Body of pancreas (tissue), 4 donors: ENCODE results near the gene PTPRM.

Experiments used
- POLR2A ChIP-seq, 3 donors: fragments of 450-650 bp; IDR thresholded peaks; one replicate each; pipeline ENCODE4 v1.6.1; 2016; ENCODE audit warnings: antibody characterized with exemption in 3 of 3, mild to moderate bottlenecking in 2 of 3
- TF ChIP-seq, protein P1 (sequence below), 7 experiments: fragments of 450-650 bp in 4 of 7; fragments of 200-600 bp in 3 of 7; sonication (generic) in 3 of 7; IDR thresholded peaks; one replicate each; pipeline ENCODE4 v1.5.1; 2016 to 2019; ENCODE audit warnings: antibody characterized with exemption in 7 of 7

- TF ChIP-seq, protein P1, sequence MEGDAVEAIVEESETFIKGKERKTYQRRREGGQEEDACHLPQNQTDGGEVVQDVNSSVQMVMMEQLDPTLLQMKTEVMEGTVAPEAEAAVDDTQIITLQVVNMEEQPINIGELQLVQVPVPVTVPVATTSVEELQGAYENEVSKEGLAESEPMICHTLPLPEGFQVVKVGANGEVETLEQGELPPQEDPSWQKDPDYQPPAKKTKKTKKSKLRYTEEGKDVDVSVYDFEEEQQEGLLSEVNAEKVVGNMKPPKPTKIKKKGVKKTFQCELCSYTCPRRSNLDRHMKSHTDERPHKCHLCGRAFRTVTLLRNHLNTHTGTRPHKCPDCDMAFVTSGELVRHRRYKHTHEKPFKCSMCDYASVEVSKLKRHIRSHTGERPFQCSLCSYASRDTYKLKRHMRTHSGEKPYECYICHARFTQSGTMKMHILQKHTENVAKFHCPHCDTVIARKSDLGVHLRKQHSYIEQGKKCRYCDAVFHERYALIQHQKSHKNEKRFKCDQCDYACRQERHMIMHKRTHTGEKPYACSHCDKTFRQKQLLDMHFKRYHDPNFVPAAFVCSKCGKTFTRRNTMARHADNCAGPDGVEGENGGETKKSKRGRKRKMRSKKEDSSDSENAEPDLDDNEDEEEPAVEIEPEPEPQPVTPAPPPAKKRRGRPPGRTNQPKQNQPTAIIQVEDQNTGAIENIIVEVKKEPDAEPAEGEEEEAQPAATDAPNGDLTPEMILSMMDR (IDR thresholded peaks at IDR 0.05), result no peak
- no peak for TF ChIP-seq POLR2A (IDR thresholded peaks at IDR 0.05)
These were observed 609.0 kb downstream of the PTPRM start for GRCh38 chr18:8176109-8176508.
